GM20000 (cell line): ENCODE data around the gene TRMT13.
"Not testable (repeated sequence)": the region's sequence is repeated elsewhere in the genome, so short reads cannot be mapped to it uniquely, and the experiment has no call there.

Experiments
- DNase-seq: peaks from one replicate; pipeline ENCODE4 v3.0.0; 2012; ENCODE audit warnings: low spot score
- TF ChIP-seq, protein P1 (sequence below): IDR thresholded peaks from 2 replicates; pipeline ENCODE4 v1.5.1; 2012; ENCODE audit warnings: mild to moderate bottlenecking, control low read depth; ENCODE audit errors: extremely low read depth, missing control alignments

The TRMT13 gene

GRCh38 chr1:100183370-100183769 lies 50.4 kb downstream of the TRMT13 start:
- DNase-seq, result no peak
- TF ChIP-seq, protein P1, sequence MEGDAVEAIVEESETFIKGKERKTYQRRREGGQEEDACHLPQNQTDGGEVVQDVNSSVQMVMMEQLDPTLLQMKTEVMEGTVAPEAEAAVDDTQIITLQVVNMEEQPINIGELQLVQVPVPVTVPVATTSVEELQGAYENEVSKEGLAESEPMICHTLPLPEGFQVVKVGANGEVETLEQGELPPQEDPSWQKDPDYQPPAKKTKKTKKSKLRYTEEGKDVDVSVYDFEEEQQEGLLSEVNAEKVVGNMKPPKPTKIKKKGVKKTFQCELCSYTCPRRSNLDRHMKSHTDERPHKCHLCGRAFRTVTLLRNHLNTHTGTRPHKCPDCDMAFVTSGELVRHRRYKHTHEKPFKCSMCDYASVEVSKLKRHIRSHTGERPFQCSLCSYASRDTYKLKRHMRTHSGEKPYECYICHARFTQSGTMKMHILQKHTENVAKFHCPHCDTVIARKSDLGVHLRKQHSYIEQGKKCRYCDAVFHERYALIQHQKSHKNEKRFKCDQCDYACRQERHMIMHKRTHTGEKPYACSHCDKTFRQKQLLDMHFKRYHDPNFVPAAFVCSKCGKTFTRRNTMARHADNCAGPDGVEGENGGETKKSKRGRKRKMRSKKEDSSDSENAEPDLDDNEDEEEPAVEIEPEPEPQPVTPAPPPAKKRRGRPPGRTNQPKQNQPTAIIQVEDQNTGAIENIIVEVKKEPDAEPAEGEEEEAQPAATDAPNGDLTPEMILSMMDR, result no peak

- no peak for DNase-seq
- TF ChIP-seq, protein P1, result no peak
Measured at GRCh38 chr1:100184536-100184935, 51.6 kb downstream of the TRMT13 start.

DNA sequence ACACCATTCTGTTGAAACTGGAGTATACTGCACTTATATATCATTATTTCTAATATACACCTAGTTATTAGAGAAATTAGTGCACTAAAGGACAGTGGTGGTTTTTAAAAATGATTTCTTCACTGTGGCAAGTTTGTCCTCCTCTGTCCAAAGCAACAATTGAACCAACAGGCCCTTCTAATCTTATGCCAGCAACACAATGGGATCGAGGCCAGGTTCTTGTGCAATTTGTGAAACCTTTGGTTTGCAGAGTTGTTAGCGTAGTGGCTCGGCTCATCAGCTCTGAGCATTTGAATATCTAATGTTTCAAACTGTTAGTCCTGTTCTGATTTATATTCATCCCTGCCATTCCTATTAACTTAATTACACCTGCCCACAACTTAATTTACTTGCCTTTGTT lies 54.9 kb downstream of the TRMT13 start:
- DNase-seq, result no peak
- TF ChIP-seq, protein P1, result no peak

- TF ChIP-seq, protein P1, result no peak
- no peak for DNase-seq
Measured at GRCh38 chr1:100188617-100189016, 55.7 kb downstream of the TRMT13 start.

DNA sequence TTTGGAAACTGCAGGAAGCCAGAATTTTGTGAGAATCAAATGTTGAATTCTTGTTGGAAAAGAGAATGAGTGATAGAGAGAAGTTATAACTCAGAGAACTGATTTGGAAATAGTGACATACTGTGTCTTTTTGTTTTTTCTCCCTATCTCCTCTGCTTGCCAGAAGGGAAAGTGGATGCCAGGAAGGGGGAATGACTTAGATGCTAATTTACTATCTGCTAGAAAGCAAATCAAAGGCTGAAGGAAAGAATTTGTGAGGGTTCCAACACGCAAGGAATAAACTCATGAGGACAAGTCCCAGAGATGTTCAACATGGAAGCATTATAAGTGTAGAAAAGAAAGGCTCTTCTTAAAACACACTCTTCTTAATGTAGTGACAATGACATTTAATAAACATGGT lies 65.6 kb downstream of the TRMT13 start:
- TF ChIP-seq, protein P1, result no peak
- no peak for DNase-seq

- not testable (repeated sequence) for DNase-seq
Measured at GRCh38 chr1:100200060-100200459, 67.1 kb downstream of the TRMT13 start.
